CD8-positive, alpha-beta memory T cell (primary cell): Measurements from ENCODE around the gene GRIN3B. TPM values are rescaled to one million over a fixed set of nuclear protein-coding genes. Genes with fewer than 3 reads are reported as not detected.
A peak's percentile ranks its signal among the peaks of the same experiment; 100 is the strongest.
"Not testable (repeated sequence)": the region's sequence is repeated elsewhere in the genome, so short reads cannot be mapped to it uniquely, and the experiment has no call there.

Experiments used
- CTCF ChIA-PET: fragments of 350-600 bp; sonication (Branson Sonifier 250); formaldehyde crosslinking; loops from one replicate; lab custom pipeline; 2021; ENCODE audit warnings: antibody characterized with exemption; lab: Charles Lee
- POLR2A ChIA-PET: fragments of 350-600 bp; sonication (Branson Sonifier 250); formaldehyde crosslinking; loops from one replicate; lab custom pipeline; 2021; ENCODE audit warnings: antibody characterized with exemption; lab: Charles Lee
- DNase-seq, 5 donors: peaks; one replicate each; pipeline versions ENCODE4 v3.0.0 to v3.0.0-alpha.2; 2020 to 2022; ENCODE audit warnings: mixed read lengths in 1 of 5
- H3K27ac ChIP-seq: one replicate; pipeline ENCODE4 v1.7.0; 2013; ENCODE audit warnings: low read depth, mild to moderate bottlenecking, low read length, moderate library complexity
- H3K27me3 ChIP-seq: 2 replicates; pipeline ENCODE4 v1.7.0; 2013; ENCODE audit warnings: low read length, mild to moderate bottlenecking; ENCODE audit not compliant: insufficient read depth, poor library complexity, severe bottlenecking
- H3K36me3 ChIP-seq: 2 replicates; pipeline ENCODE4 v1.7.0; 2013; ENCODE audit warnings: mild to moderate bottlenecking, low read length, moderate library complexity; ENCODE audit not compliant: insufficient read depth
- H3K4me1 ChIP-seq: 2 replicates; pipeline ENCODE4 v1.7.0; 2013; ENCODE audit warnings: mild to moderate bottlenecking, low read length, moderate library complexity; ENCODE audit not compliant: insufficient read depth
- H3K4me3 ChIP-seq: 2 replicates; pipeline ENCODE4 v1.7.0; 2013; ENCODE audit warnings: mild to moderate bottlenecking, low read length
- H3K9me3 ChIP-seq: 2 replicates; pipeline ENCODE4 v1.7.0; 2013; ENCODE audit warnings: mild to moderate bottlenecking, low read length
- H3K27ac Mint-ChIP-seq, 8 donors: one replicate each; pipeline ENCODE4 v1.8.0; 2020 to 2021; ENCODE audit warnings: mixed read lengths in 8 of 8, mild to moderate bottlenecking in 6 of 8, inconsistent platforms in 3 of 8, moderate library complexity in 3 of 8
- H3K27me3 Mint-ChIP-seq, 2 donors: one replicate each; pipeline ENCODE4 v1.8.0; 2020 to 2021; ENCODE audit warnings: mixed read lengths in 2 of 2, mild to moderate bottlenecking in 1 of 2, moderate library complexity in 1 of 2
- H3K36me3 Mint-ChIP-seq, 3 donors: one replicate each; pipeline ENCODE4 v1.8.0; 2020 to 2021; ENCODE audit warnings: mixed read lengths in 3 of 3, inconsistent platforms in 1 of 3, mild to moderate bottlenecking in 1 of 3
- H3K4me1 Mint-ChIP-seq, 3 donors: one replicate each; pipeline ENCODE4 v1.8.0; 2020 to 2021; ENCODE audit warnings: mixed read lengths in 3 of 3, inconsistent platforms in 1 of 3, mild to moderate bottlenecking in 1 of 3
- H3K4me3 Mint-ChIP-seq, 7 donors: one replicate each; pipeline ENCODE4 v1.8.0; 2020 to 2021; ENCODE audit warnings: mixed read lengths in 7 of 7, mild to moderate bottlenecking in 6 of 7, moderate library complexity in 4 of 7, inconsistent platforms in 2 of 7
- H3K9me3 Mint-ChIP-seq, 5 donors: one replicate each; pipeline ENCODE4 v1.8.0; 2020 to 2022; ENCODE audit warnings: mixed read lengths in 5 of 5, mild to moderate bottlenecking in 3 of 5, moderate library complexity in 2 of 5, inconsistent platforms in 1 of 5
- polyA plus RNA-seq: library from polyadenylated mRNA; unstranded; fragments of 300-500 nt; fragmentation: Illumina TruSeq; gene quantifications from one replicate; pipeline ENCODE4 v1.2.3, GENCODE V29; 2021
- total RNA-seq, 2 experiments: library from RNA; stranded (reverse); gene quantifications; one replicate each; pipeline ENCODE4 v1.2.3, GENCODE V29; 2021

The GRIN3B gene
- total and polyA plus RNA-seq, 3 experiments from 2014 or later = not detected

- Mint-ChIP-seq H3K9me3 (no peaks in the 10 kb centered on the region), H3K27me3 (no peaks in the 10 kb centered on the region), H3K4me1 (peaks cover 0 to 23% (median 2%) of the 10 kb centered on the region in 3 donors), H3K27ac (peak overlapping the region in 1 of 8 donors; percentile 21), H3K36me3 (peaks cover 0 to 2% (median 0%) of the 10 kb centered on the region in 3 donors), H3K4me3 (no peak overlapping the region)
- Histone ChIP-seq H3K4me1 (peaks cover 19% of the 10 kb centered on the region), H3K9me3 (no peaks in the 10 kb centered on the region), H3K27ac (no peak overlapping the region), H3K4me3 (no peak overlapping the region), H3K36me3 (no peaks in the 10 kb centered on the region), H3K27me3 (no peaks in the 10 kb centered on the region)
- no peak for DNase-seq
- POLR2A ChIA-PET = no interaction called here
- CTCF ChIA-PET = interaction anchor here (0.7 kb wide), 1 partner anchor 28 kb away, joined by 3 read pairs; the partner anchor contains the start of gene WDR18
Measured at GRCh38 chr19:955803-956765, 44.1 kb upstream of the GRIN3B start.

GRCh38 chr19:956766-957440, 43.3 kb upstream of the GRIN3B start:
- DNase-seq = no peak
- POLR2A ChIA-PET = no interaction called here

GRCh38 chr19:957578-957977, 42.6 kb upstream of the GRIN3B start:
- H3K4me1 ChIP-seq = peaks cover 14% of the 10 kb centered on the region
- H3K27me3 ChIP-seq, H3K4me3 ChIP-seq, H3K9me3 Mint-ChIP-seq, H3K27ac Mint-ChIP-seq, H3K27ac ChIP-seq, DNase-seq, POLR2A ChIA-PET, CTCF ChIA-PET, H3K36me3 ChIP-seq, H3K27me3 Mint-ChIP-seq, H3K36me3 Mint-ChIP-seq, H3K4me3 Mint-ChIP-seq, H3K9me3 ChIP-seq: not testable (repeated sequence)
- peaks cover 0 to 15% (median 1%) of the 10 kb centered on the region in 3 donors for H3K4me1 Mint-ChIP-seq

More at GRCh38 chr19:956766-957440, 43.3 kb upstream of the GRIN3B start:
- Mint-ChIP-seq H3K36me3 (peaks cover 0 to 2% (median 0%) of the 10 kb centered on the region in 3 donors), H3K27me3 (no peaks in the 10 kb centered on the region), H3K9me3 (no peaks in the 10 kb centered on the region), H3K4me1 (peaks cover 0 to 18% (median 2%) of the 10 kb centered on the region in 3 donors), H3K27ac (no peak overlapping the region), H3K4me3 (no peak overlapping the region)
- Histone ChIP-seq H3K36me3 (no peaks in the 10 kb centered on the region), H3K4me1 (peaks cover 19% of the 10 kb centered on the region), H3K9me3 (no peaks in the 10 kb centered on the region), H3K27me3 (no peaks in the 10 kb centered on the region), H3K4me3 (no peak overlapping the region), H3K27ac (no peak overlapping the region)
- CTCF ChIA-PET = interaction anchor here (0.7 kb wide), 1 partner anchor 27 kb away, joined by 3 read pairs; the partner anchor contains the start of gene WDR18

GRCh38 chr19:958967-959855, 41.0 kb upstream of the GRIN3B start:
- DNase-seq = no peak
- POLR2A ChIA-PET = interaction anchor here (0.6 kb wide), 1 partner anchor 184 kb away, joined by 4 read pairs; no protein-coding TSS in a partner anchor
- H3K27me3 Mint-ChIP-seq = no peaks in the 10 kb centered on the region
- H3K36me3 Mint-ChIP-seq = peaks cover 0 to 2% (median 0%) of the 10 kb centered on the region in 3 donors
- no peak overlapping the region for H3K27ac ChIP-seq
- no peaks in the 10 kb centered on the region for H3K27me3 ChIP-seq
- H3K9me3 Mint-ChIP-seq = no peaks in the 10 kb centered on the region
- H3K4me1 Mint-ChIP-seq = peaks cover 0 to 3% (median 0%) of the 10 kb centered on the region in 3 donors
- no peaks in the 10 kb centered on the region for H3K36me3 ChIP-seq
- CTCF ChIA-PET = no interaction called here
- H3K4me3 ChIP-seq = no peak overlapping the region
- H3K27ac Mint-ChIP-seq = no peak overlapping the region
- H3K9me3 ChIP-seq = no peaks in the 10 kb centered on the region
- no peak overlapping the region for H3K4me3 Mint-ChIP-seq
- no peaks in the 10 kb centered on the region for H3K4me1 ChIP-seq

GRCh38 chr19:960020-960419, 40.2 kb upstream of the GRIN3B start:
- no peaks in the 10 kb centered on the region for H3K36me3 ChIP-seq
- H3K4me1 Mint-ChIP-seq = no peaks in the 10 kb centered on the region
- no peak for DNase-seq
- no peaks in the 10 kb centered on the region for H3K9me3 ChIP-seq
- H3K4me1 ChIP-seq = no peaks in the 10 kb centered on the region
- no peak overlapping the region for H3K4me3 Mint-ChIP-seq
- no peak overlapping the region for H3K27ac Mint-ChIP-seq
- H3K27me3 Mint-ChIP-seq = no peaks in the 10 kb centered on the region
- no peak overlapping the region for H3K4me3 ChIP-seq
- peak overlapping the region; percentile 24 for H3K27ac ChIP-seq
- POLR2A ChIA-PET = no interaction called here
- peaks cover 0 to 5% (median under 1%) of the 10 kb centered on the region in 3 donors for H3K36me3 Mint-ChIP-seq
- no peaks in the 10 kb centered on the region for H3K27me3 ChIP-seq
- CTCF ChIA-PET = no interaction called here
- H3K9me3 Mint-ChIP-seq = no peaks in the 10 kb centered on the region

GRCh38 chr19:960601-960938, 39.6 kb upstream of the GRIN3B start:
- ChIA-PET POLR2A (no interaction called here), CTCF (interaction anchor here (1.7 kb wide), 1 partner anchor 97 kb away, joined by 4 read pairs; no protein-coding TSS in a partner anchor)
- H3K4me1 ChIP-seq = no peaks in the 10 kb centered on the region
- peaks cover 0 to 9% (median 4%) of the 10 kb centered on the region in 3 donors for H3K36me3 Mint-ChIP-seq
- H3K4me3 Mint-ChIP-seq = no peak overlapping the region
- H3K9me3 Mint-ChIP-seq = no peaks in the 10 kb centered on the region
- no peak for DNase-seq
- H3K27me3 Mint-ChIP-seq = no peaks in the 10 kb centered on the region
- H3K36me3 ChIP-seq = peaks cover 3% of the 10 kb centered on the region
- H3K4me3 ChIP-seq = no peak overlapping the region
- no peaks in the 10 kb centered on the region for H3K4me1 Mint-ChIP-seq
- peak overlapping the region; percentile 24 for H3K27ac ChIP-seq
- no peaks in the 10 kb centered on the region for H3K27me3 ChIP-seq
- no peaks in the 10 kb centered on the region for H3K9me3 ChIP-seq
- H3K27ac Mint-ChIP-seq = no peak overlapping the region

GRCh38 chr19:961866-962620, 38.2 kb upstream of the GRIN3B start:
- POLR2A ChIA-PET = interaction anchor here (0.5 to 0.7 kb wide), 2 partner anchors 16 to 48 kb away, joined by 3 read pairs; no protein-coding TSS in a partner anchor
- no peak for DNase-seq
- H3K4me3 Mint-ChIP-seq = no peak overlapping the region

More at GRCh38 chr19:961866-962620, 38.2 kb upstream of the GRIN3B start:
- no peak overlapping the region for H3K4me3 ChIP-seq
- H3K36me3 Mint-ChIP-seq = peaks cover 0 to 15% (median 4%) of the 10 kb centered on the region in 3 donors
- peaks cover 3% of the 10 kb centered on the region for H3K36me3 ChIP-seq
- H3K27ac ChIP-seq = peak overlapping the region; percentile 16
- H3K27ac Mint-ChIP-seq = no peak overlapping the region
- no peaks in the 10 kb centered on the region for H3K4me1 Mint-ChIP-seq
- no peaks in the 10 kb centered on the region for H3K4me1 ChIP-seq
- H3K27me3 ChIP-seq = no peaks in the 10 kb centered on the region
- no peaks in the 10 kb centered on the region for H3K9me3 ChIP-seq
- CTCF ChIA-PET = interaction anchor here (1.7 kb wide), 1 partner anchor 98 kb away, joined by 4 read pairs; no protein-coding TSS in a partner anchor
- no peaks in the 10 kb centered on the region for H3K27me3 Mint-ChIP-seq
- H3K9me3 Mint-ChIP-seq = no peaks in the 10 kb centered on the region
